Astrocyte of the spinal cord (primary cell): ENCODE results near the gene FRMD3.
A peak's percentile ranks its signal among the peaks of the same experiment; 100 is the strongest.

Source experiments
- DNase-seq: peaks from one replicate; pipeline ENCODE4 v3.0.0; 2011; ENCODE audit warnings: low read depth, low spot score
- H3K4me3 ChIP-seq: 2 replicates; pipeline ENCODE4 v1.5.1; 2011; ENCODE audit warnings: low read depth, mild to moderate bottlenecking, low read length, moderate library complexity
- in situ Hi-C: cut with HindIII; loops from 2 replicates; pipeline ENCODE4 v1.10.0; 2017; ENCODE audit warnings: low sequenced_read_pairs
- TF ChIP-seq, protein P1 (sequence below): IDR thresholded peaks from 2 replicates; pipeline ENCODE4 v1.5.1; 2012; ENCODE audit warnings: low read depth, mild to moderate bottlenecking, low read length, inconsistent platforms

FRMD3 gene

DNA sequence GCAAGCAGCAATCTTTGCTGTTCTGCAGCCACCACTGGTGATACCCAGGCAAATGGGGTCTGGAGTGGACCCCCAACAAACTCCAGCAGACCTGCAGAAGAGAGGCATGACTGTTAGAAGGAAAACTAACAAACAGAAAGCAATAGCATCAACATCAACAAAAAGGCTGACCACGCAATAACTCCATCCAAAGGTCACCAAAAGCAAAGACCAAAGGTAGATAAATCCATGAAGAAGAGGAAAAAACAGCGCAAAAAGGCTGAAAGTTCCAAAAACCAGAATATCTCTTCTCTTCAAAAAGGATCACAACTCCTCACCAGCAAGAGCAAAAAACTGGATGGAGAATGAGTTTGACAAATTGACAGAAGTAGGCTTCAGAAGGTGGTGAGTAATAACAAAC lies 23.4 kb downstream of the FRMD3 start:
- no peak for DNase-seq
- no peak overlapping the region for H3K4me3 ChIP-seq
- TF ChIP-seq, protein P1, sequence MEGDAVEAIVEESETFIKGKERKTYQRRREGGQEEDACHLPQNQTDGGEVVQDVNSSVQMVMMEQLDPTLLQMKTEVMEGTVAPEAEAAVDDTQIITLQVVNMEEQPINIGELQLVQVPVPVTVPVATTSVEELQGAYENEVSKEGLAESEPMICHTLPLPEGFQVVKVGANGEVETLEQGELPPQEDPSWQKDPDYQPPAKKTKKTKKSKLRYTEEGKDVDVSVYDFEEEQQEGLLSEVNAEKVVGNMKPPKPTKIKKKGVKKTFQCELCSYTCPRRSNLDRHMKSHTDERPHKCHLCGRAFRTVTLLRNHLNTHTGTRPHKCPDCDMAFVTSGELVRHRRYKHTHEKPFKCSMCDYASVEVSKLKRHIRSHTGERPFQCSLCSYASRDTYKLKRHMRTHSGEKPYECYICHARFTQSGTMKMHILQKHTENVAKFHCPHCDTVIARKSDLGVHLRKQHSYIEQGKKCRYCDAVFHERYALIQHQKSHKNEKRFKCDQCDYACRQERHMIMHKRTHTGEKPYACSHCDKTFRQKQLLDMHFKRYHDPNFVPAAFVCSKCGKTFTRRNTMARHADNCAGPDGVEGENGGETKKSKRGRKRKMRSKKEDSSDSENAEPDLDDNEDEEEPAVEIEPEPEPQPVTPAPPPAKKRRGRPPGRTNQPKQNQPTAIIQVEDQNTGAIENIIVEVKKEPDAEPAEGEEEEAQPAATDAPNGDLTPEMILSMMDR = no peak
- in situ Hi-C loops = no loop called here

DNA sequence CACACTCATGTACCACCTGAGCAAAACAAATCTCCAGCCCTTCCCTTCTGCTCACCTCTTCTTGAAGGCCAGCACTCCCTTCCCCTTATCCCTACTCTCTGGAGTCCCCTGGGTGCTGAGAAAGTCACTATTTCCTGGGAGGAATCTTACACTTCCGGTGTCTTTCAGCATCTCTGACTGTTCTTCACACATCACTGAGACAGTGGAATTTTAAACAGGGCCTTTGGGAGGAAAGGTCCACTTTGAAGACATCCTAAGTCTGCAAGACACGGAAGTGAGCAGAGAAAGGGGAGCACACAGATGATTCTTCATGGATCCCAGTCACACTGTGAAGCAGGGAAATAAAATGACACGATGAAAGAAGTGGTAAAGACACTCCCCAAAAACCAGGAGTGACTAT lies 25.6 kb downstream of the FRMD3 start:
- H3K4me3 ChIP-seq = no peak overlapping the region
- TF ChIP-seq, protein P1 = no peak
- in situ Hi-C loops = no loop called here
- DNase-seq = no peak

DNA sequence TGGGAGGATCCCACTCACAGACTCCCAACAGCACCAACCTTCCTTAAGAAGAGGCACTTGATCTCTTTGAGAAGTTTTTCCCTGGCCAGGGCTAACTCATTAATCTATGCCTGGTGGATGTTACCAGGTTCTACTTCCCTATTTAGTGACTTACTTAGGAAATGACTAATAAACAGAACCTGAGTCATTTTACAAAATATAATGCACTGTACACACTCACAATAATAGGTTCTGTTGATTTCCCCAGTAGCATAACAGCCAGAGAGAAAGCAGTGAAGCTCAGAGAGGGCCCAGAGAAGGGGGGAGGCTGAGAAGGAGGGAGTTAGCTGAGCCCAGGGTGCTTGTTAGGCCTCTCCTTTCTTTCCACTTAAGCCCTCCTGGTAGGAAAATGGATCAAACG lies 27.1 kb downstream of the FRMD3 start:
- in situ Hi-C loops = no loop called here
- no peak overlapping the region for H3K4me3 ChIP-seq
- peak; percentile 27 for DNase-seq
- TF ChIP-seq, protein P1 = no peak

DNA sequence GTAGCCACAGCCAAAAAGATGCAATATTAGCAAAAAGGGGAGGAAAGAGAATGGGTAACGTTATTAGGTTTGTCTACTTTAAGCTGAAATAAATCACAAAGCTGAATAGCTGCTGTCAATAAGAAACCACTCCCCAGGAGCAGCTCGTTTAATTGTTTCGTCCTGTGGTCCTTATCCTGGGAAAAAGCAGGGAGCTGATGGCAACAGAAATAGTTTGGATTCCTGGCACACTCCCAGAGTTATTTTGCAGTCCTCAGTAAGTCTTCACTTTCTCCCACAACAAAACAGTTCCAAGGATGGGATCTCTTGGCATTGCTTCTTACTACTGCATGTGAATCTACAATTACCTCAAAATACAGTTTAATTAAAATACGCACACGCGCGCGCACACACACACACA lies 28.8 kb downstream of the FRMD3 start:
- in situ Hi-C loops = no loop called here
- peak; percentile 46 for DNase-seq
- TF ChIP-seq, protein P1 = no peak
- no peak overlapping the region for H3K4me3 ChIP-seq

GRCh38 chr9:83508067-83508466 lies 30.1 kb downstream of the FRMD3 start:
- in situ Hi-C loops = no loop called here
- TF ChIP-seq, protein P1 = no peak
- no peak overlapping the region for H3K4me3 ChIP-seq
- peak; percentile 21 for DNase-seq

- TF ChIP-seq, protein P1 = no peak
- in situ Hi-C loops = no loop called here
Observed at GRCh38 chr9:83505282-83505681, 32.9 kb downstream of the FRMD3 start.

DNA sequence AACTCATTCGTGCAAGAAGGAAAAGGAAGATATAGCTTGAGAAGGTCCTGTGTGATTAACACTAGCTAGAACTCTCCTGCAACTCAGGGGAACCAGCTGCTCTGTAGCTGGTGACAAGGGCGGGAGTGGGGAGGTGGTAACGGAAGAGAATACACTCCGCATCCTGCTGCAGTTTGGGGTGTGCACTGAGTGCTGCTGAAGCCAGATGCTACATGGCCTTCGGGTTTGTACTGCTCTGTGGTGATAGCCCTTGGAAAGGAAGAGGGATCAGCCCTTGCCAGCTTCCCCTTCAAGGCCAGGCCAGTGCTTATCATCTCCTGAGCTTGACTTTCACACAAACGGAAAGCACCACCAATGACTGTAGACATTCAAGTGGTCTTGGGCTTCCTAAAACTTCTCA lies 34.3 kb downstream of the FRMD3 start:
- DNase-seq = no peak
- in situ Hi-C loops = no loop called here
- TF ChIP-seq, protein P1 = no peak
- H3K4me3 ChIP-seq = no peak overlapping the region

More at GRCh38 chr9:83505282-83505681, 32.9 kb downstream of the FRMD3 start:
- no peak overlapping the region for H3K4me3 ChIP-seq
- DNase-seq = no peak
